CD4-positive, CD25-positive, alpha-beta regulatory T cell (primary cell): ENCODE measurements around the gene CAPN10. TPM values are rescaled to one million over a fixed set of nuclear protein-coding genes. Genes with fewer than 3 reads are reported as not detected.

Source experiments
- ATAC-seq, 2 donors: fragments of 150-1000 bp; cut with Tn5 transposase; one replicate each; pipeline ENCODE4 v1.10.0; 2021; ENCODE audit warnings: low read depth in 2 of 2, moderate number of reproducible peaks in 2 of 2, moderate library complexity in 1 of 2
- DNase-seq, 3 donors: peaks; one replicate each; pipeline versions ENCODE4 v3.0.0 to v3.0.0-alpha.2; 2012 to 2022; ENCODE audit warnings: mixed read lengths in 1 of 3
- H3K27ac ChIP-seq: one replicate; pipeline ENCODE4 v1.7.0; 2013; ENCODE audit warnings: mild to moderate bottlenecking, low read length; ENCODE audit not compliant: insufficient read depth, poor library complexity, severe bottlenecking
- H3K27me3 ChIP-seq: one replicate; pipeline ENCODE4 v1.7.0; 2013; ENCODE audit warnings: low read length; ENCODE audit not compliant: control insufficient read depth, insufficient read depth
- H3K36me3 ChIP-seq: one replicate; pipeline ENCODE4 v1.7.0; 2013; ENCODE audit warnings: mild to moderate bottlenecking, low read length, moderate library complexity; ENCODE audit not compliant: control insufficient read depth, insufficient read depth
- H3K4me1 ChIP-seq: 2 replicates; pipeline ENCODE4 v1.7.0; 2013; ENCODE audit warnings: mild to moderate bottlenecking, low read length; ENCODE audit not compliant: insufficient read depth, control insufficient read depth, poor library complexity, severe bottlenecking
- H3K4me3 ChIP-seq: one replicate; pipeline ENCODE4 v1.7.0; 2013; ENCODE audit warnings: low read depth, mild to moderate bottlenecking, low read length, moderate library complexity
- H3K9me3 ChIP-seq, 2 experiments: 1 replicate in 1 of 2; 2 replicates in 1 of 2; pipeline ENCODE4 v1.7.0; 2013; ENCODE audit warnings: low read length in 2 of 2, mild to moderate bottlenecking in 1 of 2, moderate library complexity in 1 of 2; ENCODE audit not compliant: control insufficient read depth in 2 of 2
- H3K27ac Mint-ChIP-seq, 3 donors: one replicate each; pipeline ENCODE4 v1.8.0; 2020 to 2022; ENCODE audit warnings: mild to moderate bottlenecking in 3 of 3, mixed read lengths in 3 of 3, moderate library complexity in 2 of 3
- H3K27me3 Mint-ChIP-seq: one replicate; pipeline ENCODE4 v1.8.0; 2022; ENCODE audit warnings: mild to moderate bottlenecking, mixed read lengths
- H3K36me3 Mint-ChIP-seq: one replicate; pipeline ENCODE4 v1.8.0; 2020; ENCODE audit warnings: mixed read lengths
- H3K4me1 Mint-ChIP-seq, 4 donors: one replicate each; pipeline ENCODE4 v1.8.0; 2020 to 2022; ENCODE audit warnings: mixed read lengths in 4 of 4, mild to moderate bottlenecking in 1 of 4
- H3K4me3 Mint-ChIP-seq, 4 donors: one replicate each; pipeline ENCODE4 v1.8.0; 2020 to 2022; ENCODE audit warnings: mild to moderate bottlenecking in 4 of 4, mixed read lengths in 4 of 4, moderate library complexity in 3 of 4
- H3K9me3 Mint-ChIP-seq, 7 donors: one replicate each; pipeline ENCODE4 v1.8.0; 2020 to 2022; ENCODE audit warnings: mixed read lengths in 7 of 7, mild to moderate bottlenecking in 3 of 7, moderate library complexity in 2 of 7
- polyA plus RNA-seq, 4 donors: library from polyadenylated mRNA; unstranded; fragments of 300-500 nt; fragmentation: Illumina TruSeq; gene quantifications; one replicate each; pipeline ENCODE4 v1.2.3, GENCODE V29; 2021
- total RNA-seq: library from RNA; stranded (reverse); gene quantifications from one replicate; pipeline ENCODE4 v1.2.3, GENCODE V29; 2022

The CAPN10 gene
- total and polyA plus RNA-seq, 5 donors from 2014 or later, result 6.8 to 64.6 (median 7.8) TPM

GRCh38 chr2:240565333-240566202 lies 21.0 kb upstream of the CAPN10 start:
- peak; percentile 89 to 98 (median 90) for DNase-seq
- Mint-ChIP-seq H3K36me3 (peaks cover 10% of the 10 kb centered on the region), H3K27me3 (peaks cover 13% of the 10 kb centered on the region), H3K9me3 (no peaks in the 10 kb centered on the region), H3K4me3 (peak overlapping the region; percentile 93 to 98 (median 94)), H3K4me1 (peaks cover 7 to 77% (median 51%) of the 10 kb centered on the region in 4 donors), H3K27ac (peak overlapping the region; percentile 98 to 100 (median 98))
- H3K4me3 ChIP-seq, result peak overlapping the region; percentile 77
- peak overlapping the region; percentile 95 for H3K27ac ChIP-seq
- peaks cover 84% of the 10 kb centered on the region for H3K4me1 ChIP-seq
- H3K36me3 ChIP-seq, result no peaks in the 10 kb centered on the region
- peak; percentile 61 for ATAC-seq
- no peaks in the 10 kb centered on the region for H3K27me3 ChIP-seq
- H3K9me3 ChIP-seq, result no peaks in the 10 kb centered on the region

GRCh38 chr2:240566203-240567136 lies 20.1 kb upstream of the CAPN10 start:
- Mint-ChIP-seq H3K36me3 (peaks cover 10% of the 10 kb centered on the region), H3K4me3 (peak overlapping the region; percentile 93 to 98 (median 94)), H3K4me1 (peaks cover 3 to 81% (median 53%) of the 10 kb centered on the region in 4 donors), H3K27me3 (peaks cover 9% of the 10 kb centered on the region), H3K27ac (peak overlapping the region; percentile 98 to 100 (median 98)), H3K9me3 (no peaks in the 10 kb centered on the region)
- H3K27me3 ChIP-seq, result no peaks in the 10 kb centered on the region
- H3K36me3 ChIP-seq, result no peaks in the 10 kb centered on the region
- H3K27ac ChIP-seq, result peak overlapping the region; percentile 95
- peaks cover 88% of the 10 kb centered on the region for H3K4me1 ChIP-seq
- ATAC-seq (peak; percentile 56 to 68), DNase-seq (peak; percentile 93 to 95 (median 94))
- H3K9me3 ChIP-seq, result no peaks in the 10 kb centered on the region
- H3K4me3 ChIP-seq, result peak overlapping the region; percentile 79

DNA sequence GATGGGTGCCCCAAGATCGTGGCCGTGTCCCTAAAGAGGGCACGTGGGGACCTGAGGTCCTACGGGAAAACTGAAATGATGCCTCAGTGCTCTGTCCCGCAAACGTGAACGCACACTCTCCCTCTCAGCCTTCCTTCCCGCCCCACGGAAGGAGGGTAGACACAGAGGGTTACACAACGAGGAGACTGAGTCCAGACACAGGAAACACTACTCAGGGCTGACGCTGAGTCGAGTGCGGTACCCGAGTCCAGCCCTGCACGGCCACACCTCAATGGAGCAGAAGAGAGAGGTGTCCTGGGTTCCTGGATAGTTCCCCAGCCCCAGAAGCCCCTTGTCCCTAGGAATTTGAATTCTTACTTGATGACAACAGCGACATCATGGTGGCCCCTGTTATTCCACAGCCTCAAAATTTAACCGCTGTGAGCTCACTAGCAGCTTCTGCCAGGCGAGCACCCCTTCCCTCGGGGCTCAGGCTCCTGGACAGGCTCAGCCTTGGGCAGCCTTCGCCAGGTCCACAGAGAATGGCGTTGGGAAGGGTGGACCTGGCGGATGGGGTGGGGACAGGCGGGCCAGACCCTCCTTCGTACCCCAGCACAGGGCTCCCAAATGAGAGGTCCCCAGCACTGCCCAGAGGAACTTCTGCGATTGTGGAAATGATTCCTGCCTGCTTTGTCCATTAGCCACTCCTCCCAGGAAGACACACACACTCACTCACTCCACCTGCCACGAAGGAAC lies 19.2 kb upstream of the CAPN10 start:
- DNase-seq, result peak; percentile 38 to 59 (median 38)
- Histone ChIP-seq H3K9me3 (no peaks in the 10 kb centered on the region), H3K4me3 (peak overlapping the region; percentile 79), H3K27me3 (no peaks in the 10 kb centered on the region), H3K27ac (peak overlapping the region; percentile 95), H3K36me3 (no peaks in the 10 kb centered on the region), H3K4me1 (peaks cover 88% of the 10 kb centered on the region)
- Mint-ChIP-seq H3K36me3 (peaks cover 10% of the 10 kb centered on the region), H3K4me3 (peak overlapping the region; percentile 93 to 97 (median 94)), H3K27ac (peak overlapping the region; percentile 89 to 98 (median 98)), H3K9me3 (no peaks in the 10 kb centered on the region), H3K4me1 (peaks cover 0 to 80% (median 48%) of the 10 kb centered on the region in 4 donors), H3K27me3 (peaks cover 9% of the 10 kb centered on the region)
- ATAC-seq, result no peak

- DNase-seq (peak; percentile 54 to 74 (median 56)), ATAC-seq (peak; percentile 21 to 24)
- Mint-ChIP-seq H3K4me1 (peaks cover 0 to 74% (median 42%) of the 10 kb centered on the region in 4 donors), H3K4me3 (peak within 1 kb of the TSS; percentile 93 to 97 (median 96)), H3K9me3 (no peaks in the 10 kb centered on the region), H3K27ac (peak within 1 kb of the TSS; percentile 89 to 98 (median 98)), H3K36me3 (peaks cover 10% of the 10 kb centered on the region), H3K27me3 (peaks cover 9% of the 10 kb centered on the region)
- H3K4me1 ChIP-seq, result peaks cover 84% of the 10 kb centered on the region
- H3K9me3 ChIP-seq, result no peaks in the 10 kb centered on the region
- peak within 1 kb of the TSS; percentile 95 for H3K27ac ChIP-seq
- H3K4me3 ChIP-seq, result peak within 1 kb of the TSS; percentile 79
- no peaks in the 10 kb centered on the region for H3K36me3 ChIP-seq
- no peaks in the 10 kb centered on the region for H3K27me3 ChIP-seq
These were observed 18.5 kb upstream of the CAPN10 start, which contains the start of gene RNPEPL1 for GRCh38 chr2:240567872-240568677. Gene RNPEPL1, plus strand, starts transcription at chr2:240568484. Its CDS starts 103 bp downstream, at chr2:240568587.

- ATAC-seq, result peak; percentile 2 to 7
- peaks cover 9% of the 10 kb centered on the region for H3K27me3 Mint-ChIP-seq
- peak; percentile 46 to 72 (median 70) for DNase-seq
- peaks cover 0 to 65% (median 36%) of the 10 kb centered on the region in 4 donors for H3K4me1 Mint-ChIP-seq
- Histone ChIP-seq H3K4me1 (peaks cover 76% of the 10 kb centered on the region), H3K27me3 (no peaks in the 10 kb centered on the region), H3K36me3 (no peaks in the 10 kb centered on the region), H3K27ac (peak overlapping the region; percentile 47), H3K9me3 (no peaks in the 10 kb centered on the region), H3K4me3 (peak overlapping the region; percentile 77)
- H3K36me3 Mint-ChIP-seq, result peaks cover 7% of the 10 kb centered on the region
- no peaks in the 10 kb centered on the region for H3K9me3 Mint-ChIP-seq
- peak overlapping the region; percentile 86 to 97 (median 89) for H3K4me3 Mint-ChIP-seq
- peak overlapping the region in 2 of 3 donors; percentile 79 to 83 for H3K27ac Mint-ChIP-seq
These were observed 17.6 kb upstream of the CAPN10 start for GRCh38 chr2:240568678-240569522.

DNA sequence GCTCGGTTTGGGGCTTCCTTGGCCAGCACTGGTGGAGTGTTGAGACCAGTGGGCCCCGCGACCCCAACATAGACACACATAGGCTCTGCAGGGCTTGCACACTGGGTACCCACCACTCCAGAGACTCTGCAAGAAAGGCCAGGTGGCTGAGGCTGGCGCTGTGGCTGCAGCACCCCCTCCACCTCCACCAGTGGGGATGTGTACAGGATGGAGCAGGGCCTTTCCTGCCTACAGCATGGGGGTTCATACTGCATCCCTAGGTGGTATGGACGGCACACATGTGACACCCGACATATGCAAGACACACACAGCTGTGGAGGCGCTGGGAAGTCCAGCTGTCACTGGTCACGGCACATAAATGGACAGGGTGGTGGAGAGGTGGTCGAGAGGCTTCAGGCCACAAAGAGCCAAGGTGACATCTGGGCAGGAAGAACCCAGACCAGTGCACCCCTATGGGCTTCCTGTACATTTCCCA lies 17.0 kb upstream of the CAPN10 start:
- Mint-ChIP-seq H3K9me3 (no peaks in the 10 kb centered on the region), H3K27ac (peak overlapping the region; percentile 38 to 83 (median 79)), H3K4me1 (peaks cover 0 to 59% (median 29%) of the 10 kb centered on the region in 4 donors), H3K27me3 (peaks cover 9% of the 10 kb centered on the region), H3K36me3 (peaks cover 4% of the 10 kb centered on the region), H3K4me3 (peak overlapping the region; percentile 86 to 97 (median 89))
- peak overlapping the region; percentile 77 for H3K4me3 ChIP-seq
- peaks cover 4% of the 10 kb centered on the region for H3K36me3 ChIP-seq
- DNase-seq, result peak in 1 of 3 donors; percentile 29
- no peak overlapping the region for H3K27ac ChIP-seq
- no peaks in the 10 kb centered on the region for H3K9me3 ChIP-seq
- no peak for ATAC-seq
- no peaks in the 10 kb centered on the region for H3K27me3 ChIP-seq
- peaks cover 70% of the 10 kb centered on the region for H3K4me1 ChIP-seq
